ENCODE results near the gene ART3. TPM values are rescaled to one million over a fixed set of nuclear protein-coding genes. Genes with fewer than 3 reads are reported as not detected.
"Not testable (repeated sequence)": the region's sequence is repeated elsewhere in the genome, so short reads cannot be mapped to it uniquely, and the experiment has no call there.

The ART3 gene
- polyA plus RNA-seq, 1 donor (not counting 4 experiments of a cell fraction or from before 2014, with no cell fraction given), result 0.64 TPM

GRCh38 chr4:76035799-76036380 is 38.6 kb upstream of the ART3 start, which contains the start of gene CXCL11:
TSS of gene CXCL11 (minus strand) at chr4:76036070. CDS start at chr4:76035987, 83 bp downstream.
- peak; percentile 58 for FAIRE-seq

DNA sequence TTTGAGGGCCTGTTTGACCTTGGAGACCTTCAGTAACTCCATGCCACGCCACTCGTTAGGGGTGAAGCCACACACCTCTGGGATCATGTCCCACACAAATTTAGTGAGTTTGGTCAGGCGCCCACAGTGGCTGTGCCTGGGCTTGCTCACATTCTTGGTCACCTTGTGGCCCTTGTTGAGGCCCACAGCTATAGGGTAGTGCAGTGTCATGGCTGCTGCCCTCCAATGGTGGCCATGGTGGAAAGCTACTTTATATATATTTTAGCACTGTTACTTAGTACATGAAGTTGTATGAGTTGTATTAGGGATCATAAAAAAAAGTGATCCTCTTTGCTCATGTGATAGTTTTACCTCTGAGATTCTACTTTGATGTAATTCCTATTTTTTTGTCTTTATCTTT is 37.7 kb upstream of the ART3 start:
- no peaks in the 10 kb centered on the region for H4K20me1 ChIP-seq (ENCODE audit: control insufficient read depth, extremely low read depth, insufficient read depth, low read length)
- H3K4me1 ChIP-seq (ENCODE audit: control insufficient read depth, extremely low read depth, insufficient read depth, low read length), result no peaks in the 10 kb centered on the region
- peak overlapping the region; percentile 79 for H2AFZ ChIP-seq (ENCODE audit: control insufficient read depth, low read length)
- no peaks in the 10 kb centered on the region for H3K79me2 ChIP-seq (ENCODE audit: control insufficient read depth, insufficient read depth, low read length)
- no peak overlapping the region for H3K4me3 ChIP-seq (ENCODE audit: control insufficient read depth in 2 of 3, extremely low read depth in 1 of 3, insufficient read depth in 2 of 3, low read depth in 1 of 3, low read length in 3 of 3)
- DNase-seq (ENCODE audit: low read depth, low spot score), result no peak
- no peaks in the 10 kb centered on the region for H3K36me3 ChIP-seq (ENCODE audit: control insufficient read depth in 2 of 2, extremely low read depth in 1 of 2, insufficient read depth in 2 of 2, low read length in 2 of 2)
- dilution Hi-C loops (cut with MboI; ENCODE audit: extremely low pct_ligation_motif_present, low sequenced_read_pairs), result no loop called here
- H3K9me1 ChIP-seq (ENCODE audit: control insufficient read depth, extremely low read depth, insufficient read depth, low read length), result no peaks in the 10 kb centered on the region
- peak overlapping the region; percentile 28 for H3K27ac ChIP-seq (ENCODE audit: control insufficient read depth, insufficient read depth, low read length)
- no peaks in the 10 kb centered on the region for H3K9me3 ChIP-seq (ENCODE audit: control insufficient read depth, low read depth, low read length)
- no peak for TF ChIP-seq EZH2 (IDR thresholded peaks at IDR 0.05; ENCODE audit: low read length)
- TF ChIP-seq, protein P1, sequence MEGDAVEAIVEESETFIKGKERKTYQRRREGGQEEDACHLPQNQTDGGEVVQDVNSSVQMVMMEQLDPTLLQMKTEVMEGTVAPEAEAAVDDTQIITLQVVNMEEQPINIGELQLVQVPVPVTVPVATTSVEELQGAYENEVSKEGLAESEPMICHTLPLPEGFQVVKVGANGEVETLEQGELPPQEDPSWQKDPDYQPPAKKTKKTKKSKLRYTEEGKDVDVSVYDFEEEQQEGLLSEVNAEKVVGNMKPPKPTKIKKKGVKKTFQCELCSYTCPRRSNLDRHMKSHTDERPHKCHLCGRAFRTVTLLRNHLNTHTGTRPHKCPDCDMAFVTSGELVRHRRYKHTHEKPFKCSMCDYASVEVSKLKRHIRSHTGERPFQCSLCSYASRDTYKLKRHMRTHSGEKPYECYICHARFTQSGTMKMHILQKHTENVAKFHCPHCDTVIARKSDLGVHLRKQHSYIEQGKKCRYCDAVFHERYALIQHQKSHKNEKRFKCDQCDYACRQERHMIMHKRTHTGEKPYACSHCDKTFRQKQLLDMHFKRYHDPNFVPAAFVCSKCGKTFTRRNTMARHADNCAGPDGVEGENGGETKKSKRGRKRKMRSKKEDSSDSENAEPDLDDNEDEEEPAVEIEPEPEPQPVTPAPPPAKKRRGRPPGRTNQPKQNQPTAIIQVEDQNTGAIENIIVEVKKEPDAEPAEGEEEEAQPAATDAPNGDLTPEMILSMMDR (optimal IDR thresholded peaks at IDR 0.05 in 1 of 3, IDR thresholded peaks at IDR 0.05 in 1 of 3, conservative IDR thresholded peaks at IDR 0.05 in 1 of 3; ENCODE audit: extremely low read depth in 1 of 3, insufficient read depth in 2 of 3, low read length in 3 of 3), result peak in 1 of 3 experiments; percentile 60
- no peaks in the 10 kb centered on the region for H3K27me3 ChIP-seq (ENCODE audit: control insufficient read depth, extremely low read depth, insufficient read depth, low read length)
- no peak overlapping the region for H3K9ac ChIP-seq (ENCODE audit: control insufficient read depth, extremely low read depth, insufficient read depth, low read length)
- peak; percentile 77 for FAIRE-seq
- H3K4me2 ChIP-seq (ENCODE audit: control insufficient read depth, extremely low read depth, insufficient read depth, low read depth, low read length), result peak overlapping the region; percentile 30

More at GRCh38 chr4:76035799-76036380, 38.6 kb upstream of the ART3 start, which contains the start of gene CXCL11:
- TF ChIP-seq, protein P1 (optimal IDR thresholded peaks at IDR 0.05 in 1 of 3, IDR thresholded peaks at IDR 0.05 in 1 of 3, conservative IDR thresholded peaks at IDR 0.05 in 1 of 3; ENCODE audit: extremely low read depth in 1 of 3, insufficient read depth in 2 of 3, low read length in 3 of 3), result no peak
- TF ChIP-seq EZH2 (IDR thresholded peaks at IDR 0.05; ENCODE audit: low read length), result no peak
- Histone ChIP-seq H3K9ac (ENCODE audit: control insufficient read depth, extremely low read depth, insufficient read depth, low read length) (no peak within 1 kb of the TSS), H3K9me3 (ENCODE audit: control insufficient read depth, low read depth, low read length) (no peaks in the 10 kb centered on the region), H2AFZ (ENCODE audit: control insufficient read depth, low read length) (peak within 1 kb of the TSS; percentile 79), H3K79me2 (ENCODE audit: control insufficient read depth, insufficient read depth, low read length) (no peaks in the 10 kb centered on the region), H3K36me3 (ENCODE audit: control insufficient read depth in 2 of 2, extremely low read depth in 1 of 2, insufficient read depth in 2 of 2, low read length in 2 of 2) (no peaks in the 10 kb centered on the region), H3K4me2 (ENCODE audit: control insufficient read depth, extremely low read depth, insufficient read depth, low read depth, low read length) (peak within 1 kb of the TSS; percentile 30), H4K20me1 (ENCODE audit: control insufficient read depth, extremely low read depth, insufficient read depth, low read length) (no peaks in the 10 kb centered on the region), H3K27ac (ENCODE audit: control insufficient read depth, insufficient read depth, low read length) (peak within 1 kb of the TSS; percentile 28), H3K4me1 (ENCODE audit: control insufficient read depth, extremely low read depth, insufficient read depth, low read length) (no peaks in the 10 kb centered on the region), H3K27me3 (ENCODE audit: control insufficient read depth, extremely low read depth, insufficient read depth, low read length) (no peaks in the 10 kb centered on the region), H3K9me1 (ENCODE audit: control insufficient read depth, extremely low read depth, insufficient read depth, low read length) (no peaks in the 10 kb centered on the region), H3K4me3 (ENCODE audit: control insufficient read depth in 2 of 3, extremely low read depth in 1 of 3, insufficient read depth in 2 of 3, low read depth in 1 of 3, low read length in 3 of 3) (no peak within 1 kb of the TSS)
- DNase-seq (ENCODE audit: low read depth, low spot score), result no peak
- dilution Hi-C loops (cut with MboI; ENCODE audit: extremely low pct_ligation_motif_present, low sequenced_read_pairs), result no loop called here

- H3K4me1 ChIP-seq (ENCODE audit: control insufficient read depth, extremely low read depth, insufficient read depth, low read length); H3K9me3 ChIP-seq (ENCODE audit: control insufficient read depth, low read depth, low read length); H3K9me1 ChIP-seq (ENCODE audit: control insufficient read depth, extremely low read depth, insufficient read depth, low read length); DNase-seq (ENCODE audit: low read depth, low spot score); H3K4me2 ChIP-seq (ENCODE audit: control insufficient read depth, extremely low read depth, insufficient read depth, low read depth, low read length); H3K9ac ChIP-seq (ENCODE audit: control insufficient read depth, extremely low read depth, insufficient read depth, low read length); H3K36me3 ChIP-seq (ENCODE audit: control insufficient read depth in 2 of 2, extremely low read depth in 1 of 2, insufficient read depth in 2 of 2, low read length in 2 of 2); H3K27me3 ChIP-seq (ENCODE audit: control insufficient read depth, extremely low read depth, insufficient read depth, low read length); H3K27ac ChIP-seq (ENCODE audit: control insufficient read depth, insufficient read depth, low read length); dilution Hi-C loops (cut with MboI; ENCODE audit: extremely low pct_ligation_motif_present, low sequenced_read_pairs); H3K4me3 ChIP-seq (ENCODE audit: control insufficient read depth in 2 of 3, extremely low read depth in 1 of 3, insufficient read depth in 2 of 3, low read depth in 1 of 3, low read length in 3 of 3); H2AFZ ChIP-seq (ENCODE audit: control insufficient read depth, low read length); H3K79me2 ChIP-seq (ENCODE audit: control insufficient read depth, insufficient read depth, low read length); H4K20me1 ChIP-seq (ENCODE audit: control insufficient read depth, extremely low read depth, insufficient read depth, low read length); FAIRE-seq: not testable (repeated sequence)
Observed at GRCh38 chr4:76042241-76042998, 32.1 kb upstream of the ART3 start.
